ENCODE data around the gene MRPL1. TPM values are rescaled to one million over a fixed set of nuclear protein-coding genes. Genes with fewer than 3 reads are reported as not detected.

The MRPL1 gene
- total and polyA plus RNA-seq, 2 donors (not counting 1 experiment from before 2014, with no cell fraction given) = 25.4 to 35.6 TPM

GRCh38 chr4:77950203-77950602, 87.6 kb downstream of the MRPL1 start:
- Histone ChIP-seq H3K4me2 (ENCODE audit: extremely low read depth, insufficient read depth, low read length) (no peak overlapping the region), H3K27ac (ENCODE audit: insufficient read depth, low read length) (no peak overlapping the region), H3K9me3 (ENCODE audit: control insufficient read depth, insufficient read depth, low read depth, low read length) (no peaks in the 10 kb centered on the region), H3K4me1 (ENCODE audit: control insufficient read depth, extremely low read depth, insufficient read depth, low read length) (no peaks in the 10 kb centered on the region), H3K27me3 (ENCODE audit: control insufficient read depth, insufficient read depth, low read length) (no peaks in the 10 kb centered on the region), H3K9ac (ENCODE audit: insufficient read depth, low read length) (no peak overlapping the region), H3K79me2 (ENCODE audit: control insufficient read depth, insufficient read depth, low read length) (no peaks in the 10 kb centered on the region), H4K20me1 (ENCODE audit: control insufficient read depth, extremely low read depth, insufficient read depth, low read length) (no peaks in the 10 kb centered on the region), H2AFZ (ENCODE audit: low read length) (no peak overlapping the region), H3K36me3 (ENCODE audit: control insufficient read depth, insufficient read depth, low read length) (peaks cover 1% of the 10 kb centered on the region), H3K4me3 (replicated peaks in 1 of 4; ENCODE audit: control extremely low read depth in 1 of 4, insufficient read depth in 1 of 4, low read depth in 3 of 4, low read length in 4 of 4) (no peak overlapping the region)
- peak in 1 of 2 donors; percentile 36 for DNase-seq (ENCODE audit: low read depth in 2 of 2)
- TF ChIP-seq EZH2 (IDR thresholded peaks at IDR 0.05; ENCODE audit: low read length, missing control alignments) = no peak
- no peak for TF ChIP-seq CTCF (conservative IDR thresholded peaks at IDR 0.05 in 1 of 2, IDR thresholded peaks at IDR 0.05 in 1 of 2; ENCODE audit: low read depth in 1 of 2, low read length in 2 of 2)

- TF ChIP-seq CTCF (conservative IDR thresholded peaks at IDR 0.05 in 1 of 2, IDR thresholded peaks at IDR 0.05 in 1 of 2; ENCODE audit: low read depth in 1 of 2, low read length in 2 of 2) = no peak
- TF ChIP-seq EZH2 (IDR thresholded peaks at IDR 0.05; ENCODE audit: low read length, missing control alignments) = no peak
- Histone ChIP-seq H3K4me1 (ENCODE audit: control insufficient read depth, extremely low read depth, insufficient read depth, low read length) (no peaks in the 10 kb centered on the region), H3K79me2 (ENCODE audit: control insufficient read depth, insufficient read depth, low read length) (no peaks in the 10 kb centered on the region), H3K9ac (ENCODE audit: insufficient read depth, low read length) (no peak overlapping the region), H4K20me1 (ENCODE audit: control insufficient read depth, extremely low read depth, insufficient read depth, low read length) (no peaks in the 10 kb centered on the region), H3K36me3 (ENCODE audit: control insufficient read depth, insufficient read depth, low read length) (peaks cover 1% of the 10 kb centered on the region), H3K27ac (ENCODE audit: insufficient read depth, low read length) (no peak overlapping the region), H2AFZ (ENCODE audit: low read length) (no peak overlapping the region), H3K4me3 (replicated peaks in 1 of 4; ENCODE audit: control extremely low read depth in 1 of 4, insufficient read depth in 1 of 4, low read depth in 3 of 4, low read length in 4 of 4) (no peak overlapping the region), H3K27me3 (ENCODE audit: control insufficient read depth, insufficient read depth, low read length) (no peaks in the 10 kb centered on the region), H3K4me2 (ENCODE audit: extremely low read depth, insufficient read depth, low read length) (no peak overlapping the region), H3K9me3 (ENCODE audit: control insufficient read depth, insufficient read depth, low read depth, low read length) (no peaks in the 10 kb centered on the region)
- no peak for DNase-seq (ENCODE audit: low read depth in 2 of 2)
Measured at GRCh38 chr4:77952457-77952856, 89.8 kb downstream of the MRPL1 start.

- Histone ChIP-seq H4K20me1 (ENCODE audit: control insufficient read depth, extremely low read depth, insufficient read depth, low read length) (no peaks in the 10 kb centered on the region), H3K4me1 (ENCODE audit: control insufficient read depth, extremely low read depth, insufficient read depth, low read length) (no peaks in the 10 kb centered on the region), H3K36me3 (ENCODE audit: control insufficient read depth, insufficient read depth, low read length) (peaks cover 1% of the 10 kb centered on the region), H3K9ac (ENCODE audit: insufficient read depth, low read length) (no peak overlapping the region), H3K4me3 (replicated peaks in 1 of 4; ENCODE audit: control extremely low read depth in 1 of 4, insufficient read depth in 1 of 4, low read depth in 3 of 4, low read length in 4 of 4) (no peak overlapping the region), H3K27me3 (ENCODE audit: control insufficient read depth, insufficient read depth, low read length) (no peaks in the 10 kb centered on the region), H3K27ac (ENCODE audit: insufficient read depth, low read length) (no peak overlapping the region), H3K9me3 (ENCODE audit: control insufficient read depth, insufficient read depth, low read depth, low read length) (no peaks in the 10 kb centered on the region), H3K79me2 (ENCODE audit: control insufficient read depth, insufficient read depth, low read length) (no peaks in the 10 kb centered on the region), H3K4me2 (ENCODE audit: extremely low read depth, insufficient read depth, low read length) (no peak overlapping the region), H2AFZ (ENCODE audit: low read length) (no peak overlapping the region)
- no peak for TF ChIP-seq EZH2 (IDR thresholded peaks at IDR 0.05; ENCODE audit: low read length, missing control alignments)
- DNase-seq (ENCODE audit: low read depth in 2 of 2) = no peak
Measured at GRCh38 chr4:77954690-77955089, 92.1 kb downstream of the MRPL1 start.

All from fibroblast of lung (primary cell).